GM20000 (cell line): Measurements from ENCODE around the gene TPCN1.

Source experiments
- DNase-seq: peaks from one replicate; pipeline ENCODE4 v3.0.0; 2012; ENCODE audit warnings: low spot score
- TF ChIP-seq, protein P1 (sequence below): IDR thresholded peaks from 2 replicates; pipeline ENCODE4 v1.5.1; 2012; ENCODE audit warnings: mild to moderate bottlenecking, control low read depth; ENCODE audit errors: extremely low read depth, missing control alignments

Gene TPCN1

DNA sequence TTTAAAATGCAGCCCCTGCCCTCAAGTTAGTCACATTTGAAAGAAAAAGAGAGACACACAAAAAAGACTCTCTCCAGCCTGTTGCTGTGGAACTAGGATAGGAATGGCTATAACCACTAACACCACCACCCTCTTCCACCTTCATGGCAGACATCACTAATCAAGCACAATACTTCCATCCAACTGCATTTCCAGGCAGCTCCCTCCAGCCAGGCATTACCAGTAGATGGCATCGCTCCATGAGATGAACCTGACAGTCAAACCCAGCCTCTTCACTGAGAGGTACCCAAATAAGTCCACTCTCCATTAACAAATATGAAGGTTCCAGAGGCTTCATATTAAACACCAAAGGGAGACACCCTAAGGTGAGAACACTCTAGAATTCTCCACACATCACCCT is 89.2 kb downstream of the TPCN1 start:
- no peak for DNase-seq

DNA sequence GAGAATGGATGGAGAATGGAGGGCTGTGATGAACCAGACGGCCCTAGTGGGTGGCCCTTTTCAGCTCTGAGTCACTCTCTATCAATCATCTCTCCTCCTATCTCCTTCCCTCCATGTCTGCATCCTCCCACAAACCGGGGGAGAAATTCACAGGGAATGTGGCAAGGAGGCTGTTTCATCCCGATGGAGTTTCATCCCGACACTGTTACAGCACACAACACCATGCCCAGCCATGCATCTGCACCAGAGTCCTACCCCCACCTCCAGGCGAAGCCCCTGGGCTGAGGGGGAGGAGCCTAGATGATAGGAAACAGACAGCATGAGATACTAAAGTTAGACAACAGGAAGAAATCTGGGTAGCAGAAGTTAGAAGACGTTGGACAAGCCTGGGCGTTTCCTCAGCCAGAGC is 92.9 kb downstream of the TPCN1 start:
- DNase-seq: no peak
- TF ChIP-seq, protein P1, sequence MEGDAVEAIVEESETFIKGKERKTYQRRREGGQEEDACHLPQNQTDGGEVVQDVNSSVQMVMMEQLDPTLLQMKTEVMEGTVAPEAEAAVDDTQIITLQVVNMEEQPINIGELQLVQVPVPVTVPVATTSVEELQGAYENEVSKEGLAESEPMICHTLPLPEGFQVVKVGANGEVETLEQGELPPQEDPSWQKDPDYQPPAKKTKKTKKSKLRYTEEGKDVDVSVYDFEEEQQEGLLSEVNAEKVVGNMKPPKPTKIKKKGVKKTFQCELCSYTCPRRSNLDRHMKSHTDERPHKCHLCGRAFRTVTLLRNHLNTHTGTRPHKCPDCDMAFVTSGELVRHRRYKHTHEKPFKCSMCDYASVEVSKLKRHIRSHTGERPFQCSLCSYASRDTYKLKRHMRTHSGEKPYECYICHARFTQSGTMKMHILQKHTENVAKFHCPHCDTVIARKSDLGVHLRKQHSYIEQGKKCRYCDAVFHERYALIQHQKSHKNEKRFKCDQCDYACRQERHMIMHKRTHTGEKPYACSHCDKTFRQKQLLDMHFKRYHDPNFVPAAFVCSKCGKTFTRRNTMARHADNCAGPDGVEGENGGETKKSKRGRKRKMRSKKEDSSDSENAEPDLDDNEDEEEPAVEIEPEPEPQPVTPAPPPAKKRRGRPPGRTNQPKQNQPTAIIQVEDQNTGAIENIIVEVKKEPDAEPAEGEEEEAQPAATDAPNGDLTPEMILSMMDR: no peak

More for the DNA sequence above, 89.2 kb downstream of the TPCN1 start:
- TF ChIP-seq, protein P1: no peak

- DNase-seq: no peak
- TF ChIP-seq, protein P1: no peak
These were observed 94.1 kb downstream of the TPCN1 start for GRCh38 chr12:113315358-113315757.

- TF ChIP-seq, protein P1: no peak
These were observed 94.9 kb downstream of the TPCN1 start for GRCh38 chr12:113316155-113316554.

GRCh38 chr12:113317122-113317521 is 95.9 kb downstream of the TPCN1 start:
- DNase-seq: no peak
- TF ChIP-seq, protein P1: no peak

More at GRCh38 chr12:113316155-113316554, 94.9 kb downstream of the TPCN1 start:
- no peak for DNase-seq

GRCh38 chr12:113318046-113318656 is 96.9 kb downstream of the TPCN1 start:
- no peak for DNase-seq

GRCh38 chr12:113318900-113319628 is 97.8 kb downstream of the TPCN1 start:
- no peak for DNase-seq
- TF ChIP-seq, protein P1: no peak

More at GRCh38 chr12:113318046-113318656, 96.9 kb downstream of the TPCN1 start:
- TF ChIP-seq, protein P1: no peak
